ENCODE results near the gene PRICKLE2. TPM values are rescaled to one million over a fixed set of nuclear protein-coding genes. Genes with fewer than 3 reads are reported as not detected.

PRICKLE2 gene
- total and polyA plus RNA-seq, 10 of the 15 experiments (the other 5 are each of a cell fraction or from before 2014, with no cell fraction given), result 0.11 to 2.6 (median 0.69) TPM

DNA sequence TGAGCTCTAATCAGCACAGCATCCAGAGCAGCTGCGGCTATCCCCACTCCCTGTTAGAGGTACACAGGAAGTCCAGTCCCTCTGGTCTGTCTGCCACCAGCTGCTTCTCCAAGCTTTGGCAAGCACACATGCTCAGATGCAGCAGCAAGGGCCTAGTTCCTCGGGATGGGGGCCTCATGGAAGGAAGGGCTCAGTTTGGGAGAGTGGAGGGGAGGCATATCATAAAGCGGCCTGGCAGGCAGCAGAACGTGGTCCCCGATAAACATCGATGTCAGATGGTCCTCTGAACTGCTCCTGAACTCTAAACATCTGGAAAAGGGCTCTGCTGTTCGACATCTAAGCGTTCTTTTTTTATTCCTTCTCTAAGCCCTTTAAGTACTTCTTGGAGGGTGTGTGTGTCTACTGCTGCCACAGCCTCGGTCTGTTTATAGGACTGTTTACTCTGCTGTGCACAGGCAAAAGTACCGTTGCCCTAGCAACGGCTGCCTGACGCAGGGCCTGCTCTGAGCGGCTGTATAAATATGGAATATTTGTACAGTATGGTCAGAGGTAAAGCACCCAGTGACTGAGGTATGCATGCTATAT lies 74.6 kb downstream of the PRICKLE2 start:
- ChIA-PET POLR2A (no interaction called here), SMC1A (ENCODE audit: uncharacterized antibody, unreplicated experiment) (no interaction called here), CTCF (no interaction called here), RAD21 (ENCODE audit: unreplicated experiment) (no interaction called here)
- Histone ChIP-seq H2AFZ (ENCODE audit: control insufficient read depth, low read depth, low read length) (no peak overlapping the region), H3K4me3 (no peak overlapping the region), H3K27ac (ENCODE audit: control insufficient read depth, insufficient read depth) (no peak overlapping the region), H3K4me2 (ENCODE audit: control insufficient read depth, insufficient read depth) (no peak overlapping the region), H3K4me1 (ENCODE audit: control insufficient read depth, insufficient read depth, low read length) (no peaks in the 10 kb centered on the region), H3K79me2 (ENCODE audit: control insufficient read depth, insufficient read depth, low read length) (no peaks in the 10 kb centered on the region), H3K9ac (ENCODE audit: control insufficient read depth, insufficient read depth, low read length) (no peak overlapping the region), H3K27me3 (replicated peaks in 1 of 2; ENCODE audit: control insufficient read depth in 2 of 2, insufficient read depth in 2 of 2, low read length in 1 of 2) (no peaks in the 10 kb centered on the region), H3K36me3 (ENCODE audit: control insufficient read depth in 2 of 2, insufficient read depth in 2 of 2, low read length in 1 of 2) (no peaks in the 10 kb centered on the region), H4K20me1 (ENCODE audit: control insufficient read depth, insufficient read depth) (no peaks in the 10 kb centered on the region), H3K9me3 (replicated peaks; ENCODE audit: control insufficient read depth, insufficient read depth, low read length) (no peaks in the 10 kb centered on the region)
- DNase-seq (ENCODE audit: low read depth, low spot score) (no peak), ATAC-seq (no peak; the same call in 2 of the 3 replicates), FAIRE-seq (no peak)
- TF ChIP-seq CHD2 (IDR thresholded peaks at IDR 0.05; ENCODE audit: borderline replicate concordance, low read depth, low read length), result no peak
- peak in 1 of 2 experiments; percentile 96; a peak in 1 of 4 replicates for TF ChIP-seq ETV6 (conservative IDR thresholded peaks at IDR 0.05 in 1 of 2, IDR thresholded peaks at IDR 0.05 in 1 of 2; ENCODE audit: borderline replicate concordance in 1 of 2, low read depth in 1 of 2)
- in situ Hi-C loops (cut with MboI) (no loop called here), intact Hi-C loops (cut with micrococcal nuclease; ENCODE audit: unreplicated experiment) (no loop called here)
- 31% methylated on average over 13 of the region's 13 CpGs for WGBS (ENCODE audit: insufficient coverage, insufficient replicate concordance, low lambda C conversion rate, missing lambda C conversion rate)
- no TSS peak for BruUV-seq (replicated peaks)

GRCh38 chr3:64149886-64150285 lies 75.4 kb downstream of the PRICKLE2 start:
- in situ Hi-C loops (cut with MboI), result no loop called here

More at GRCh38 chr3:64149886-64150285, 75.4 kb downstream of the PRICKLE2 start:
- no peak for ATAC-seq
- CTCF ChIA-PET, result no interaction called here
- Histone ChIP-seq H3K79me2 (ENCODE audit: control insufficient read depth, insufficient read depth, low read length) (no peaks in the 10 kb centered on the region), H3K4me2 (ENCODE audit: control insufficient read depth, insufficient read depth) (no peak overlapping the region), H3K4me1 (ENCODE audit: control insufficient read depth, insufficient read depth, low read length) (no peaks in the 10 kb centered on the region), H3K27me3 (replicated peaks in 1 of 2; ENCODE audit: control insufficient read depth in 2 of 2, insufficient read depth in 2 of 2, low read length in 1 of 2) (no peaks in the 10 kb centered on the region), H3K9ac (ENCODE audit: control insufficient read depth, insufficient read depth, low read length) (no peak overlapping the region), H2AFZ (ENCODE audit: control insufficient read depth, low read depth, low read length) (no peak overlapping the region), H3K36me3 (ENCODE audit: control insufficient read depth in 2 of 2, insufficient read depth in 2 of 2, low read length in 1 of 2) (no peaks in the 10 kb centered on the region), H4K20me1 (ENCODE audit: control insufficient read depth, insufficient read depth) (no peaks in the 10 kb centered on the region), H3K9me3 (replicated peaks; ENCODE audit: control insufficient read depth, insufficient read depth, low read length) (no peaks in the 10 kb centered on the region), H3K4me3 (no peak overlapping the region), H3K27ac (ENCODE audit: control insufficient read depth, insufficient read depth) (no peak overlapping the region)
- BruUV-seq (replicated peaks), result no TSS peak
- no peak for DNase-seq (ENCODE audit: low read depth, low spot score)
- POLR2A ChIA-PET, result no interaction called here
- SMC1A ChIA-PET (ENCODE audit: uncharacterized antibody, unreplicated experiment), result no interaction called here
- intact Hi-C loops (cut with micrococcal nuclease; ENCODE audit: unreplicated experiment), result no loop called here
- FAIRE-seq, result no peak
- TF ChIP-seq CHD4 (IDR thresholded peaks at IDR 0.05), result no peak
- TF ChIP-seq ZNF592 (IDR thresholded peaks at IDR 0.05), result no peak
- TF ChIP-seq PAX8 (IDR thresholded peaks at IDR 0.05), result no peak
- no peak for TF ChIP-seq SRF (IDR thresholded peaks at IDR 0.05; ENCODE audit: low read depth in 2 of 2, low read length in 2 of 2)
- no peak for TF ChIP-seq NFIC (IDR thresholded peaks at IDR 0.05; ENCODE audit: low read depth, low read length)
- TF ChIP-seq, protein P1, sequence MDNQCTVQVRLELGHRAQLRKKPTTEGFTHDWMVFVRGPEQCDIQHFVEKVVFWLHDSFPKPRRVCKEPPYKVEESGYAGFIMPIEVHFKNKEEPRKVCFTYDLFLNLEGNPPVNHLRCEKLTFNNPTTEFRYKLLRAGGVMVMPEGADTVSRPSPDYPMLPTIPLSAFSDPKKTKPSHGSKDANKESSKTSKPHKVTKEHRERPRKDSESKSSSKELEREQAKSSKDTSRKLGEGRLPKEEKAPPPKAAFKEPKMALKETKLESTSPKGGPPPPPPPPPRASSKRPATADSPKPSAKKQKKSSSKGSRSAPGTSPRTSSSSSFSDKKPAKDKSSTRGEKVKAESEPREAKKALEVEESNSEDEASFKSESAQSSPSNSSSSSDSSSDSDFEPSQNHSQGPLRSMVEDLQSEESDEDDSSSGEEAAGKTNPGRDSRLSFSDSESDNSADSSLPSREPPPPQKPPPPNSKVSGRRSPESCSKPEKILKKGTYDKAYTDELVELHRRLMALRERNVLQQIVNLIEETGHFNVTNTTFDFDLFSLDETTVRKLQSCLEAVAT (IDR thresholded peaks at IDR 0.05), result no peak
- no peak for TF ChIP-seq IRF4 (IDR thresholded peaks at IDR 0.05; ENCODE audit: low read depth, low read length)
- RAD21 ChIA-PET (ENCODE audit: unreplicated experiment), result interaction anchor here (0.7 kb wide), 1 partner anchor 222 kb away, joined by 3 read pairs; no protein-coding TSS in a partner anchor
- WGBS (ENCODE audit: insufficient coverage, insufficient replicate concordance, low lambda C conversion rate, missing lambda C conversion rate), result 16% methylated on average over 5 of the region's 6 CpGs

Data from GM12878 (cell line).